ENCODE measurements around the gene DAGLB.
"Not testable (repeated sequence)": the region's sequence is repeated elsewhere in the genome, so short reads cannot be mapped to it uniquely, and the experiment has no call there.

Gene DAGLB

DNA sequence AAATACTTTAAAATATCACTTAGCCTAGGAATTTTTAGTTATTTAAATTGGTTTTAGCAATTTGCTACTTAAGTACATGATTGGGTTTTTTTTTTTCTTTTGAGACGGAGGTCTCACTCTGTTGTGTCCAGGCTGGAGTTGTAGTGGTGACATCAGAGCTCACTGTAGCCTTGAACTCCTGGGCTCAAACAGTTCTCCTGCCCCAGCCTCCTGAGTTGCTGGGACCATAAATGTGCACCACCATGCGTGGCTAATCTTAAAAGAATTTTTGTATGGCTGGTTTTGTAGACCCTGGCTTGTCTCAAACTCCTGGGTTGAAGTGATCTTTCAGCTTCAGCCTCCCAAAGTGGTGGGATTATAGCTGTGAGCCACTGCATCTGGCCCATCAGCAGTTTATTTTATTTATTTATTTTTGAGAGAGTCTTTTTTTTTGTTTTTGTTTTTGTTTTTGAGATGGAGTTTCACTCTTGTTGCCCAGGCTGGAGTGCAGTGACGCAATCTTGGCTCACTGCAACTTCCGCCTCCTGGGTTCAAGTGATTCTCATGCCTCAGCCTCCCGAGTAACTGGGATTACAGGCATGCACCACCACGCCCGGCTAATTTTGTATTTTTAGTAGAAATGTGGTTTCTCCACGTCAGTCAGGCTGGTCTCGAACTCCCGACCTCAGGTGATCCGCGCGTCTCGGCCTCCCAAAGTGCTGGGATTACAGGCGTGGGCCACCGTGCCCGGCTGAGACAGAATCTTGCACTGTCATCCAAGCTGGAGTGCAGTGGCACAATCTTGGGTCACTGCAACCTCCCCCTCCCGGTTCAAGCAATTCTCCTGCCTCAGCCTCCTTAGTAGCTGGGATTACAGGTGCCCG lies 47.3 kb downstream of the DAGLB start:
- DNase-seq (ENCODE audit: low read depth in 2 of 2, low spot score in 1 of 2): not testable (repeated sequence)

DNA sequence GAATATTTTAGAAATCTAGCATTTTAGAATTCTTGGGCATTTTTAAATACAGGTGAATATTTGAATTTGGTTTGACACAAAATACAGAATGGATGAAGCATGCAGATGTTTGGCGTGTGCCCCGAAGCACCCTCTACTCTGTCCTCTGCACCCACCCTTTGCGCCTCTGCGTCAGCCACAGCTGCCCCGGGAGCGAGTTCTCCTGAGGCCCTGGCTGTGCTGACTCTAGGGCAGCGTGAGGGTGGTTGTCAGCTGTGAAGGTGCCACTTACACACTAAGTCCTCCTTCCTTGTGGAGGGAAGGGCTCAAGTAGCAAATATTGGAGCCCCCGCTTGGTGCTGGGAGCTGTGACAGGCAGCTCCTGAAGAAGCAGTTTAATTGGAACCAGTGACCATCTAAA lies 48.4 kb downstream of the DAGLB start:
- DNase-seq (ENCODE audit: low read depth in 2 of 2, low spot score in 1 of 2): no peak

DNA sequence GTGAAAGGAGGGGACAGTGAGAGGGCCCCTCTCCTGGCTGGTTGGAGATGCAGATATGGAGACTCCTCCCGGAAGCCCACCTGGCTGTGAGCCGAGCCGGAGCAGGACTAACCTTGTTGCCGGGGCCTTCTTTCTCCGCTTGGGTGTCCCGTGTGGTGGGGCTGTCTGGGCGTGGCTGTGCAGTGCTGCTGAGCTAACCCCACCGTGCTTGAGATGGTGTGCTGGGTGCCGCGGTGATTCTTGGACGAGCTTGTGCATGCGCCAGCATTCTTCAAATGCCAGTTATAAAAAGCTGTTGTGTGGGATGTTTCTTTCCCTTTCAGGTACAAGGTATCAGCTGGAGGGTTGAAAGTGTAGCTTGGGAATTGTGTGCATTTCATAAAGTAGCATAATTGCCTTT lies 48.8 kb downstream of the DAGLB start:
- DNase-seq (ENCODE audit: low read depth in 2 of 2, low spot score in 1 of 2): no peak

DNA sequence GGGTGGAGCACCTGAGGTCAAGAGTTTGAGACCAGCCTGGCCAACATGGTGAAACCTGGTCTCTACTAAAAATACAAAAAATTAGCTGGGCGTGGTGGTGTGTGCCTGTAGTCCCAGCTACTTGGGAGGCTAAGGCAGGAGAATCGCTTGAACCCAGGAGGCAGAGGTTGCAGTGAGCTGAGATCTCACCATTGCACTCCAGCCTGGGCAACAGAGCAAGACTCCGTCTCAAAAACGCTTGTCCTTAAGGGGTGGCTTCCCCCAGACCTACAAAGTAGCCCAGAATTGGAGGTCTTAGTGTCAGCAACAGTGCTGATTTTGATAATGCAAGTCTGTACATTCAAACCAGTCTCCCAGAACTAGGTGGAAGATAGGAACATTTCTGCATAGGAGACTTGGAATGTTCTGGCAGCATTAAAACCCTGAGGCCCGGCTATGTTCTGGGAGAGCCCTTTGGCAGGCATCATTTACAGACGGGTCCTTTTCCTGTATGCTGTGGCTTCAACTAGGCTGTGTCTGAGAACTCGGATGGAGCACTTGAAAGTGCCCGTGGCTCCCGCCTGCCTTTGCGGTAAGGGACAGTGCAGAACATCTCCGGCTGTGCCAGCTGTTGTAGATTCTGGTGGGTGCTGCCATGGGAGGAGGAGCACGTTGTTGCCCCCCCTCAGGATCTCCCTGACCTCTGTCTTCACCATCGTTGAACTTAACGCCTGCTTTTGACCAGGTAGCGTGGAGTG lies 49.8 kb downstream of the DAGLB start:
- not testable (repeated sequence) for DNase-seq (ENCODE audit: low read depth in 2 of 2, low spot score in 1 of 2)

DNA sequence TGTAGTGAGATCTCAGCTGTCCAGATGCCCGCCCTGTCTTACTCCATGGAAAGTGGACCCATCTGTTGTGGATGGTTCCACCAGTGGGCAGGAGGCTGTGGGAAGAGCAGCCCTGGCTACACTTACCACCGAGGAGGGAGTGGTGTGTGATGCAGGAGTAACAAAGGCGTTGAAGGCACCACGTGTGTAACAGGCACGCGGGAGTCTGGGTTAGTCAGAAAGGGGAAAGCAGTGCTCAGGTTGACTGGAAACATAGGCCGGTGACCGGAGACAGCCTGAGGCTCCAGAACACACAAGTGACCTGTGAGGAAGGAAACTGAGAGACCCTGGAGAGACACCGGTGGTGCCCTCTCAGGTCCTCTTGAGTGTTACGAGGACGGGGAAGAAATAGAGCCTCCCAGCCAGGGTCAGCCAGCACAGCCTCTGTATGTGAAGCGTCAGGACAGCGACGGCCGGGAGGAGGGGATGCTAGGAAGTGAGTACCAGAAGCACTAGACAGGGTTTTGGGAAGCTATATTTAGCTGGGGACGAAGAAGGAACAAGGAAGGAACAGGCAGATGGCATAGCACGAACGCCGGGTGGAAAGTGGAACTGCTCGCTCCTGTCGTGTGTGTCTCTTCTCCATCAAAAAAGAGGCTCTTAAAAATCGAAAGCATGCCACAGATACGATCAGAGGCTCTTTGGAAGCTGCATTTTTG lies 51.7 kb downstream of the DAGLB start:
- DNase-seq (ENCODE audit: low read depth in 2 of 2, low spot score in 1 of 2): no peak

DNA sequence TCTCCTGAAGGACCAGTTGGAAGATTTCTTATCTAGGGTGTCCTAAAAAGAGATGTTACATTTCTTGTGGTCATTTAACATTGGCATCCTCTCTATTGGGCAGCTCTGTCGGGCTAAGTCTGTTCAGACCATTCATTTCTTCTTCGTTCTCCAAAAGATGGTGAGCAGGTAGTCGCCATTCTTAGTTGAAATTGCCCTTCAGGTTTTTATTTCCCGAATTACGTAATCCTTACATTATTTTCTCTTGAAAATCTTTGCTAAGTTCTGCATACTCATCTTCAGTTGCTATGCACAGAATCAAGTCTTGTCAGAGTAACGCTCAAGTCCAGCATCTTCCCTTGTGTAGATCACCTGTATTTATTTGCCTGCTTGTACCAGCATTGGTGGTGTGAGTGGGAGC lies 53.6 kb downstream of the DAGLB start:
- no peak for DNase-seq (ENCODE audit: low read depth in 2 of 2, low spot score in 1 of 2)

DNA sequence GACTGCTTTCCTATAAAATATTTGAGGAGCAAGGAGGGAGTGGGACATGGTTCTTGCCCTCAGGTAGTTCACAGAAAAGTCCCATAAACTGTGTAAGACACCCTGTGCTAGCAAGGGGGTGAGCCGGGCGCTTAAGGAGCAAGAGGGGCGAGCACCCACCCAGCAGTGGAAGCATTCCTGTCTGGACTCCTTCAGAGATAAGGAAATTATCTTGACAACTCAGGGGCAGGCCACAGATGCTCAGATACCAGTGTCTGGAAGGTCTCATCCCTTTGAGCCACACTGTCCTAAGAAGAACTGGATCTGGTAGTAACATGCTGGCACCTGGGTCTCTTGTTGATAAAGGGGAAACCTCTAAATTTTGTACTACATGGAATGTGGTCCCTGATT lies 54.1 kb downstream of the DAGLB start:
- no peak for DNase-seq (ENCODE audit: low read depth in 2 of 2, low spot score in 1 of 2)

DNA sequence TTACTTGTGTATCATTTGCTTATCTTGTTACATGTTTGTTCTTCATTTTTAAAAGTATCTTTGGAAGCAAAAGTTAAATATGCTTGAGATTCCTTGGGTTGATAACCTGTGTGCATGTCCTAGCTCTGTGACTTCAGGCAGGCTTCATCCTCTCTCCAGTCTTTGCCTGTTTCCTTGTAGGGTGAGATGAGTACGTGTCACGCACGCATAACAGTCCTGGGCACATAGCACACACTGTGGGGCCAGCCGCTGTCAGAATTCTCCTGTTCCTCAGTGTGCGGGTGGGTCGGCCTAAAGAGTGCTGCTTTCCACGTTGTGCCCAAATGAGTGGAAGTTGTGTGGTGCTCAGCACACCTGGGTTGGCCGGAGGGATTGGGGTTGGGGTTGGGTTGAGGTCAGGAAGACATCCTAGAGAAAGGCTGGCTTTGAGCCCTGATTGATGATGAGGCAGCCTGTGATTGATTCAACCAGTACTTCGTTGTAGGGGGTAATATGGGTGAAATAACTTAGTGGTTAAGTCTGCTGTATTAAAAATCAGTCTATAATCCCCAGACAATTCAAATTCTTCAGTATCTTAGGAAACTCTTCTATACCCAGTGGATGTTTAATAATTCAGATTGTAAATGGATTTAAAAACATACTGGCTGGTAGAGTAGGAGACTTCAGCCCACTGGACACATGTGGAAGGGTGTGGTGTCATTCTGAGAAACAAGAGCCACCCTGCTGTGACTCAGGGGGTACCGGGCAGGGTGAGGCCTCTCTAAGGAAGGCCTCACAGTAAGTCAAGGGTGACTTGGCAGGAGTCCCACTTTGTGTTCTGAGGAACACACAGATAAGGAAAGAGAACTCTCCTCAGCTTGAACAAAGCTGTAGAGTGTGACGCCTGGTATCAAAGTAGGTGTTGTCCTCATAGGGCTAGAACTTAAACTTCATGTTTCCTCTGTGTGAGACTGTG lies 54.8 kb downstream of the DAGLB start:
- DNase-seq (ENCODE audit: low read depth in 2 of 2, low spot score in 1 of 2): no peak

DNA sequence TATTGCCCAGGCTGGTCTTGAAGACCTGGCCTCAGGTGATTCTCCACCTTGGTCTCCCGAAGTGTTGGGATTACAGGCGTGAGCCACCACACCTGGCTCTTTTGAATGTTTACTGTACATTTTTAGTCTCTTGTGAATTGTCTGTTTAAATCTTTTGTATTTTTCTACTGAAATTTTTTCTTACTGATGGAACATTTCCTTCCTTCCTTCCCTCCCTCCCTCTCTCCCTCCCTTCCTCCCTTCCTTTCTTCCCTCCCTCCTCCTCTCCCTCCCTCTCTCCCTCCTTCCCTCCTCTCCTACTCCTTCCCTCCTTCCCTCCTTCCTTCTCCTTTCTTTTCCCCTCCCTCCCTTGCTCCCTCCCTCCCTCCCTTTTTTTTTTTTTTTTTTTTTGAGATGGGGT lies 58.0 kb downstream of the DAGLB start:
- DNase-seq (ENCODE audit: low read depth in 2 of 2, low spot score in 1 of 2): no peak

DNA sequence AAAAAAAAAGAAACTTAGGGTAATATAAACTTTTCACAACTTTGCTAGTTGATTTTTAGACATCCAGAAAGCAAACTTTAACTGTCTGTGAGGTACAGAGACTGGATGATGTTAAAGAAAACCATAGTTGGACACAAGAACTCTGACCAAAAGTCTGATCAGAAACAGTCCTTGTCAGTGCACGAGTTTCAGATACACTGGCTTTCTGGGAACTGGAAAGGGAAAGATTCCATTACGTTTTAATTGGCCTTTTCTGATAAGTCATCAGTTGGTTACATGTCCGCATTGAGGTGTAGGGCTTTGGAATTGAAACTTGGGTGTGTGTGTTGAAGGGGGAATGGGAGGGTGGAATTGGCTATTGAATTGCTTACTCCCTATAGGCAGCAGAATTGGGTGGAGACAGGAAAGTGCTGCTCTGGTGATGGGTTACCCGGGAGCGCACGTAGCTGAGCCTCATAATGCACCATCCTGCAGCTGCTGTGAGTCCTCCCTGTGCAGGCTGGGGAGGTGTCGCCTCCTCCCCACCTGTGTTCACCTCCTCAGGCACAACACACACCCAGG lies 59.9 kb downstream of the DAGLB start:
- DNase-seq (ENCODE audit: low read depth in 2 of 2, low spot score in 1 of 2): no peak

DNA sequence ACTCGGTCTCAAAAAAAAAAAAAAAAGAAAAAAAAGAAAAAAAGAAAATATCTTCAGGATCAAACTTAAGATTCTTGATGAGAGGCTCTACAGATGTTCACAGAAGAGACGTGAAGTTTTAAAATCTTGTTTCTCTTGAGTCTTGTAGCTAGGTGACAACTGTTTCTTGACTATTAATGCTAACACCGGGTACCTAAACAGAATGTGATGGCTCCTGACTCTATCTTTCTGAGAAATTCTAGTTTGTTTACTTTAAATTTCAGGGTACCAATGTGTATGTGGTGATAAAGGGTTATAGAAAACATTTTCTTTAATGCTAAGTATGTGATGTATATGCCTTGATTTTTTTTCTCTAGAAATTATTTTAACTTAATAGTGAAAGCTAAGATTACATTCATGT lies 61.0 kb downstream of the DAGLB start:
- DNase-seq (ENCODE audit: low read depth in 2 of 2, low spot score in 1 of 2): no peak

DNA sequence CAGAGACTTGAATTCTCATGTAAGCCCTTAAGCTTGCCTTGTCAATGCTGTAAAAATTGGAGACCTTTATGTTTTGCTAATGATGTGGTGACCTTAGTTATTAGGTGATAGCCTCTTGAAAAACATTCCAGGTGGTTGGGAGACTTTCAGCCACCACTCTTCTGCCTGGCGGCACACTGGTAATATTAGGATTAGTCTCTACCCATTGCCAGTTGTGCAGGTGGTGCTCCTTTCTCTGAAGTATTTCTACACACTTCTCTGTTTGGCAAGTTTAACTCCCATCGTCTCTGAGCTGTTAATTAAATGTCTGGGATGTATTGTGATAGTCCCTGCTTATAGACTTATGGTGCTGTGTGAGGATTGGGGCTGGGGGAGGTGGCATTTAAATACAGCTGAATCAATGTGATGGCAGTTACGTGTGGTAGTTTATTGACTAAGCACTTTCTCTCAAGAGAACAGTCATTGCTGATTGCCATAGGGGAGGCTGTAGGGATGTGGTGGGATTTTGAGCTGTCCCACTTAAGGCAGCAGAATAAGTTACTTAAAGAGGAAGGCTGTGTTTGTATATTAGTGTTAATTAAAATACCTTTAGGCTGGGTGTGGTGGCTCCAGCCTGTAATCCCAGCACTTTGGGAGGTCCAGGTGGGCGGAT lies 61.7 kb downstream of the DAGLB start:
- DNase-seq (ENCODE audit: low read depth in 2 of 2, low spot score in 1 of 2): no peak

DNA sequence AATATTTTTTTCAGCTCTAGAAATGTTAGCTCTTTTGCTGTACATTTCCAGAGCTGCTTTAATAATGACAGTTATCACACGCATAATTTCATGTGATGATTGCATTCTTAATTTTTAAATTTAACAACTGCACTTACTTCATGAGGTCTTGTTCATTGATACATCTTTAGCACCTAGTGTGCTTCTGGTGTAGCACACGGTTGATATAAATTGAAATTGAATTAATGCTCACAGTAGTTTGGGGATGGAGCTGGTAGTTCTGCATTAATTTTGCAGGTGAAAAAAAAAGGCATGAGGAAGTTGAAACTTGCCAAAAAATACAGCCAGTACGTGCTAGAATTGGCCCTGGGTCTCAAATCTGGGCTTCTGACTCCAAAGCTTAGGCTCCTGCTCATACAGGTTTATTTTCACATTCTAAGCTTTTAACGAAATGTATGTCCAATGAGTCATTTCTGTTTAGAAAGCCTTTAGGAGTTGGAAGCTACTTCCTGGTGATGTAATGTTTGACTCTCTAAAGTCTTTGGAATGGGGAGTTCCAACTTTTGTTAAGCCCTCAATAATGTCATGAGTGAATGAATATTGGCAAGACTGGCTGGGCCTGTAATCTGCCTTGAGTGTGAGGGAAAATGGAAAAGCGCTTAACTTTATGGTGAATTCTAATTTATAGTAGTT lies 62.5 kb downstream of the DAGLB start:
- DNase-seq (ENCODE audit: low read depth in 2 of 2, low spot score in 1 of 2): no peak

DNA sequence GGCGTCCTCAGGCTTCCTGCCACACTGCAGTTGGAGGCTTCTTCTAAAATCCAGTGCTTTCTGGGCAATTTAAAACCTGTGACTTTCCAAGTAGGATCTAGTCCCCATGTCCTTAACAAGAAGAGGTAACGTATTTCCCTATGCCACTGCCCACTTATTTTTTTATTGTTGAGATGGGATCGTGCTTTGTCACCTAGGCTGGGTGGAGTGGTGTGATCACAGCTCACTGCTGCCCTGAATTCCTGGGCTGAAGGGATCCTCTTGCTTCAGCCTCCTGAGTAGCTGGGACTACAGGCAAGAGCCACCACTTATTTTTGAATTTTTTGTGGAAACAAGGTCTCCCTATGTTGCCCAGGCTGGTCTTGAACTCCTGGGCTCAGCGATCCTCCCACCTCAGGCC lies 63.4 kb downstream of the DAGLB start:
- no peak for DNase-seq (ENCODE audit: low read depth in 2 of 2, low spot score in 1 of 2)

DNA sequence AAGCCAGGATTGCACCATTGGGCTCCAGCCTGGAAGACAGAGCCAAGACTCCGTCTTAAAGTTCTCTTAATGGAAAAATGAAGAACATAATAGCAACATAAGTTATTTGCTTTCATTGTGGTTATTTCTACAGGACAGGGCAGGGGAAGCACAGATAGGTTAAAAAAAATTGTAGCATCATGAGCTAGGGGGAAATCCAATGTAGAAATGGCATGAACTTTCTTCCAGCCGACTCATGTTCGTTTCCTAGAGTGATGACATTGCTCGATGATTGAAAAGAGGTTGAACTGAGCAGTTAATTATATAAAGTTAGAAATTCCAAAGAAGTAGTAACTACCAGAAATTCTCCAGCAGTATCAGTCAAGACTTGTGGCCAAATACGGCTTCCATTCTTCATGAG lies 64.9 kb downstream of the DAGLB start:
- no peak for DNase-seq (ENCODE audit: low read depth in 2 of 2, low spot score in 1 of 2)

DNA sequence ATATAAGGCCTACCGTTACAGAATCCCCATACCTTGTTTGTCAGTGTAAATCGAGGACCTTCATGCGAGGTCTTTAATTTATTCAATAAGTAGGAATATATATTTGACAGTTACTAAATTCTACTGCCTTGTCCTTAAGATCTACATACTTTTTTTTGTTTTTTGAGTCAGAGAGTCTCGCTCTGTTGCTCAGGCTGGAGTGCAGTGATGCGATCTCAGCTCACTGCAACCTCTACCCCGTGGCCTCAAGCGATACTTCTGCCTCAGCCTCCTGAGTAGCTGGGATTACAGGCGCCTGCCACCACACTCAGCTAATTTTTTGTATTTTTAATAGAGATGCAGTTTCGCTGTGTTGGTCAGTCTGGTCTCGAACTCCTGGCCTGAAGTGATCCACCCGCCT lies 65.9 kb downstream of the DAGLB start:
- not testable (repeated sequence) for DNase-seq (ENCODE audit: low read depth in 2 of 2, low spot score in 1 of 2)

DNA sequence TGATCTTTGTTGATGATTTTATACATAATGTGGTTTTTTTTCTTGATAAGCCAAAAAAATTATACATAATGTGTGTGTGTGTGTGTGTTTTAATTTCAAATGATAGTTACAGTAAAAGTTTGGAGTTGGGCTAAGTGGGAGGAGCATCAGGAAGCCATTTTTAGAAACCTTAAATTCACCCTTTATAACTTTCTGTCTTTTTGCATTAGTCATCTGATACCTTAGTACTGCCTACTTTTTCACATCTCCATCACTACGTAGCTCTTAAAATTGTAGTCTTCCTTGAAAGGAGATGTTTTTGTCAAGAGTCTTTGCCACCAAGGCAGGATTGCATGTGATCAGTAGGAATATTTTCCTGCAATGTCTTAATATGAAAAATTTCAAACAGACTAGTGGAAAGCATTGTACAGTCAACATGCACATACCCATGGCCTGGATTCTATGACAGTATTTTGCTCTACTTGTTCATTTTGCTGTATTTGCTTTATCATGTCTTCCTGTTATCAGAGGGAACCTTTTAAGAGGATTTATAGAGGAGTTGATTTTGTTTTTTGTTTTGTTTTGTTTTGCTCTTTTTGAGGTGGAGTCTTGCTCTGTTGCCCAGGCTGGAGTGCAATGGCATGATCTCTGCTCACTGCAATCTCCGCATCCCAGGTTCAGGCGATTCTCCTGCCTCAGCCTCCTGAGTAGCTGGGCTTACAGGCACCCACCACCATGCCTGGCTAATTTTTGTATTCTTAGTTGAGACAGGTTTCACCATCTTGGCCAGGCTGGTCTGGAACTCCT lies 67.3 kb downstream of the DAGLB start:
- DNase-seq (ENCODE audit: low read depth in 2 of 2, low spot score in 1 of 2): no peak

DNA sequence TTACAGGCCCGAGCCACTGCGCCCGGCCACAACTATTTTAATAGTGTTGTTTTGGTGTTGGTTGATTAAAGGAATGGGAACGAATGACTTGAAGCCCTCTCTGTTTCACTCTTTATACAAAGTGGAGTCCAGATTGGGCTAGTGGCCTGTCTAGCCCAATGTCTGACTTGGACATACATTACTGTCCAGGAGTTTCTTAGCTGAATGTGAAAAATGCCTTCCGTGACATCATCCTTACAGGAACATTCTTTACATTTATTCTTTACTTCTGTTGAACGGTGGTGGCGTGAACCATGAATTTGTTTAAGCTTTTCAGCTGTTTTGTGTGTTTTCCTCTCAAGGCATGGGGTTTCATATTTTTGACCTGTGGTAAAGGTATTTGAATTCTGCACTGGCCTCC lies 67.9 kb downstream of the DAGLB start:
- DNase-seq (ENCODE audit: low read depth in 2 of 2, low spot score in 1 of 2): no peak

DNA sequence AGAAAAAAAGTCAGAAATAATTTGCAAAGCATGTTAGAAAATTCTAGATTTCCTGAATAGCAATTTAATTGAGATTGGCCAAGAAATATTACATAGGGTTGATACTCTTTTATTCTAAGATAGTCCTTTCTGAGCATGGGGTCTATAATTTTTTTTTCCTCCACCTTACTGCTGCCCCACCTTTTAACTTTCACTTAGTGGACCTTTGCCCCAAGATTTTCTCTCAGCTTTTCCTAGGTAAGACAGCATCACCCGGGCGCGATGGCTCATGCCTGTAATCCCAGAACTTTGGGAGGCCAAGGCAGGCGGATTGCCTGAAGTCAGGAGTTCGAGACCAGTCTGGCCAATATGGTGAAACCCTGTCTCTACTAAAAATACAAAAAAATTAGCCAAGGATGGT lies 69.2 kb downstream of the DAGLB start:
- not testable (repeated sequence) for DNase-seq (ENCODE audit: low read depth in 2 of 2, low spot score in 1 of 2)
